Myocyte (in vitro differentiated cells): ENCODE results near the gene CCDC12. TPM values are rescaled to one million over a fixed set of nuclear protein-coding genes. Genes with fewer than 3 reads are reported as not detected.

Experiments used
- DNase-seq: peaks from one replicate; pipeline ENCODE4 v3.0.0-alpha.2; 2012; ENCODE audit warnings: low read depth
- total RNA-seq: library from RNA; depleted of rRNA; stranded (reverse); fragments of >200 nt; gene quantifications from 2 replicates; pipeline ENCODE4 v1.2.3, GENCODE V29; 2014

Gene CCDC12
- total RNA-seq, 1 donor from 2014 or later = 22.6 TPM

DNA sequence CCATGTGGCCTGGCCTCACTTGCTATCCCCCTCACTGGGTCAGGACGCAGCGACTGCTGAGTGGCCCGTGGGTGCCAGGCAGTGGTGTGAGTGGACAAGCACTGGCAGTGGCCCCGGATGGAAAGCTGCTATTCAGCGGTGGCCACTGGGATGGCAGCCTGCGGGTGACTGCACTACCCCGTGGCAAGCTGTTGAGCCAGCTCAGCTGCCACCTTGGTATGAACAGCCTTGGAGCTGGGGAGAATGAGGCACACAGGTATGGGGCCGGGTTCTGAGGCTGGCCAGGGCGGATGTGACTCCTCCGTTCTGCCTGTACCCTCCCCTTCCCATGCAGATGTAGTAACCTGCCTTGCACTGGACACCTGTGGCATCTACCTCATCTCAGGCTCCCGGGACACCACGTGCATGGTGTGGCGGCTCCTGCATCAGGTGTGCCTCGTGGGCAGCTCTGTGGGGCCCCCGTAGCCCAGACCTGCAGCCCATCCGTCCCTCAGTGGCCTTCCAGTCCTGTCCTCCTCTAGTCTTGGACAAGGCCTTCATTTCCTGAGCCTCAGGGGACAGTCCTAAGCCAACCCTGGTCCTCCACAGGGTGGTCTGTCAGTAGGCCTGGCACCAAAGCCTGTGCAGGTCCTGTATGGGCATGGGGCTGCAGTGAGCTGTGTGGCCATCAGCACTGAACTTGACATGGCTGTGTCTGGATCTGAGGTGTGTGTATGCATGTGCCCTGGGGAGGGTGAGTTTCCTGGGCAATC, 31.1 kb upstream of the CCDC12 start:
- DNase-seq = no peak

GRCh38 chr3:47007001-47007400, 30.5 kb upstream of the CCDC12 start:
- DNase-seq = no peak

- DNase-seq = no peak
Measured at GRCh38 chr3:47006145-47006651, 29.7 kb upstream of the CCDC12 start.

GRCh38 chr3:47005212-47006144, 28.9 kb upstream of the CCDC12 start:
- no peak for DNase-seq

DNA sequence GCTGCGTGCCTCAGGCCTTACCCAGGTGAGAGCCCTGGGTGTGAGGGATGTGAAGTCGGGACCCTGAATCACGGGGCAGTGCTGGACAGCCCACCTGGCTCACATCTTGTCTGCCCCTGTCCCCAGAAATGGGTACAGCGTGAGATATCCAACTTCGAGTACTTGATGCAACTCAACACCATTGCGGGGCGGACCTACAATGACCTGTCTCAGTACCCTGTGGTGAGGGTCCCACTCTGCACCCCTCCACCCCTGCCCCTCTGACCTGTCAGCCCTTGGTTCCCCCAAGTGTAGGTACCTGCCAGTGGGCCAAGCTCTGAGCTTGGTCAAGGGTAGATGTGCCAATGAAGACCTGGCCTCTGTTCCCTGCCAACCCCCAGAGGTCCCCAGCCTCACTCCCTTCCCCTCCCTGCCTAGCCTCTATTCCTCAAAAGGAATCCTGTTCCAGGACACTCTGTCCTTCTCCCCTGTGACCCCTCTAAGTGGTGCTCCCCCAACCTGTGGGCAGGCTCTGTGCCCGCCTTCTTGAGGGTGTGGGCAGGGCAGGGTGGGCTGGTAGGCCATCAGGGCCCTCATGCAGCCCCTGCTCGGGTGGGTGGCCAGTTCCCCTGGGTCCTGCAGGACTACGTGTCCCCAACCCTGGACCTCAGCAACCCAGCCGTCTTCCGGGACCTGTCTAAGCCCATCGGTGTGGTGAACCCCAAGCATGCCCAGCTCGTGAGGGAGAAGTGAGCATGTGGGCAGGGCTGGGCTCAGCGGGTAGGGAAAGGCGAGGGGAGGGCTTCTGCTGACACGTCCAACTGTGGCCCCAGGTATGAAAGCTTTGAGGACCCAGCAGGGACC, 28.0 kb upstream of the CCDC12 start:
- no peak for DNase-seq

DNA sequence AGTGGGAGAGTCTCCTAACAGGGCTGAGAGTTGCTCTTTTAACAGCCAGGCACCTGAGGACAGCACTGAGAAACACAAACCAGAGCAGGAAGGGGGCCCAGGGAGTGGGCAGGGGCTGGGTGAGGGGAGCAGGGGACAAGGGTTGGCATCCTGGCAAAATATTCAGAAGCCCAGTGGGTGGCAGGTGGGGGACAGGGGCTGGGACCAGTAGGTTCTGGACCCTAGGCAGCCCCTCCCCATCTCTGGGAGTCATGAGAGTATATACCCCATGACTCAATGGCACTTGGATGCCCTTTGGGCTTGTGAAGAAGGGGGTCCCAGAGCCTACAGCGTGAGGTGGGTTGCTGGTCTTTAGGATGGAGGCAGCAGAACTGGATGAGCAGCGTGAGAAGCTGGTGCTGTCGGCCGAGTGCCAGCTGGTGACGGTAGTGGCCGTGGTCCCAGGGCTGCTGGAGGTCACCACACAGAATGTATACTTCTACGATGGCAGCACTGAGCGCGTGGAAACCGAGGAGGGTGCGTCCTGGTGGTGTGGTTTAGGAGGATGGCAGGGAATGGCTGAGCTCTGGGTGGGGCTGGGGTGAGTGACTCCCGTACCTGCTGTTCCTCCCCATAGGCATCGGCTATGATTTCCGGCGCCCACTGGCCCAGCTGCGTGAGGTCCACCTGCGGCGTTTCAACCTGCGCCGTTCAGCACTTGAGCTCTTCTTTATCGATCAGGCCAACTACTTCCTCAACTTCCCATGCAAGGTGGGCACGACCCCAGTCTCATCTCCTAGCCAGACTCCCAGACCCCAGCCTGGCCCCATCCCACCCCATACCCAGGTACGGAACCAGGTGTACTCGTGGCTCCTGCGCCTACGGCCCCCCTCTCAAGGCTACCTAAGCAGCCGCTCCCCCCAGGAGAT, 27.2 kb upstream of the CCDC12 start:
- DNase-seq = no peak

GRCh38 chr3:47003056-47003410, 26.5 kb upstream of the CCDC12 start:
- no peak for DNase-seq

DNA sequence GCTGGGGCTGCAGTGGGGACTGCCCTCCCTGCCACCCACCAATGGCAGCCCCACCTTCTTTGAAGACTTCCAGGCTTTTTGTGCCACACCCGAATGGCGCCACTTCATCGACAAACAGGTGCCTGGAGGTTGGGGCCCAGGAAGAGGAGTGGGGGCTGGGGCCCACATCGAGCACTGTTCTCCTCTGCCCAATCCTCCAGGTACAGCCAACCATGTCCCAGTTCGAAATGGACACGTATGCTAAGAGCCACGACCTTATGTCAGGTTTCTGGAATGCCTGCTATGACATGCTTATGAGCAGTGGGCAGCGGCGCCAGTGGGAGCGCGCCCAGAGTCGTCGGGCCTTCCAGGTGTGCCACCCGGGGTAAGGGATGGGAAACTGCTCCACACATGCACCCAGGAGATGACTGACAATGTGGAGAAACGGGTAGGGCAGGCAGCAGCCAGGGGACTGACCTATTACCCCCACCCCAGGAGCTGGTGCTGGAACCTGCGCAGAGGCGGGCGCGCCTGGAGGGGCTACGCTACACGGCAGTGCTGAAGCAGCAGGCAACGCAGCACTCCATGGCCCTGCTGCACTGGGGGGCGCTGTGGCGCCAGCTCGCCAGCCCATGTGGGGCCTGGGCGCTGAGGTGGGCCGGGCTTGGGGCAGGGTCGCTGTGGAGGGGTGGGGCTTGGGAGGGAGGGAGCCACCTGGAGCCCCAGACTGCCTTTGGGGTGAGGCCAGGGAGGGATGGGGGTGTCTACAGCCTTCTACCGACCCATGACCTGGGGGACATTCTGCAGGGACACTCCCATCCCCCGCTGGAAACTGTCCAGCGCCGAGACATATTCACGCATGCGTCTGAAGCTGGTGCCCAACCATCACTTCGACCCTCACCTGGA, 25.9 kb upstream of the CCDC12 start:
- DNase-seq = no peak

- no peak for DNase-seq
Measured at GRCh38 chr3:47001731-47002170, 25.2 kb upstream of the CCDC12 start.

DNA sequence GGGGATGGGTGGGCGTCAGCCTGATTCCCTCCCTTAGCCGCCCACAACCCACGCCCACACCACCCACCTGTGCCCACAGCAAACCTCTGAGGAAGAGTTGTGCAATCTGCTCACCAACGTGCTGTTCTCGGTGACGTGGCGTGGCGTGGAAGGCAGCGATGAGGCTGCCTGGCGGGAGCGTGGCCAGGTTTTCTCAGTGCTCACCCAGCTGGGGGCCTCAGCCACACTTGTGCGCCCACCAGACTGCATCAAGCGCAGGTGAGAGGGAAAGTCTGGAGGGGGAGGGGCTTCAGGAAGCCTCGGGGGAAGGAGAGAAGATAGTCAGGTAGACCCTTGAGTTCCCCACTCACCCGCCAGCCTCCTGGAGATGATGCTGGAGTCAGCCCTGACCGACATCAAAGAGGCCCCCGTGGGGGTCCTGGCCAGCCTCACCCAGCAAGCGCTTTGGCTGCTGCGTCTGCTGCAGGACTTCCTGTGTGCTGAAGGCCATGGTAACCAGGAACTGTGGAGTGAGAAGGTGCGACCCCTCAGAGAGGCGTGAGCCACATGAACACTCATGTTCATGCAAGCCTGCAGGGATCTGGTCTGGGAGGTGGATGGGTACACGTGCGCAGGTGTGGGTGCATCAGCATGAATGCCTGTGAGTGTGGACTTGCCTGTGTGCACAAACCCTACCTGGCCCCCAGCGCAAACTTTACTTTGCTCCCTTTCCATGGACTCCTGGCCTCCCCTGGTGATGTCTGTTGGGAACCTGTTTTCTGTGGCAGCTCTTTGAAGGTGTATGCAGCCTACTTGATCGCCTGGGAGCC, 24.6 kb upstream of the CCDC12 start:
- DNase-seq = no peak

DNA sequence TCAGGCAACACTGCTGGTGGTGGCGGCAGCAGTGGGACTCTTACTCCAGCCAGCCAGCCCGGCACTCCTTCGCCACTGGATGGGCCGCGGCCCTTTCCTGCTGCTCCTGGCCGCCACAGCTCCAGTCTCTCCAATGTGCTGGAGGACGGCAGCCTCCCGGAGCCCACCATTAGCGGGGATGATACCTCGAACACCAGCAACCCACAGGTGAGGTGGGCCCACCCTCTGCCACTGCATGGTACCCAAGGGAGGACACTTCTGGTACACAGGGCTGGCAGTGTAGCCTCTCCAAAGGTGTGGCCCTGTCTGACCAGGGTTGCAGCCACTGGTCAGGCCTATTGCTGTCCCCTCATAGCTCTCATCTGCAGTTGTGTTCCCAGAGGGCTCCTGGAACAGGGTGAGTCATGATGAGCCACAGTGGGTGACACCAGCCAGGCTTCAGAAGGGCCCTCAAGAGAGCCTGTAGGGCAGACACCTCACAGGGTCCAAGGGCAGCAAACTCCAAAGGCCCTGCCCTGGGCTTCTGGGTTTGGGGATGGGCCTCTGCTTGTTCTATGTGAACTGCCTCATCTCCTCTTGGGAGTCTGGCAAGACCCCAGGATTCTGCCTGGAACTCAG, 23.8 kb upstream of the CCDC12 start:
- peak; percentile 62 for DNase-seq

DNA sequence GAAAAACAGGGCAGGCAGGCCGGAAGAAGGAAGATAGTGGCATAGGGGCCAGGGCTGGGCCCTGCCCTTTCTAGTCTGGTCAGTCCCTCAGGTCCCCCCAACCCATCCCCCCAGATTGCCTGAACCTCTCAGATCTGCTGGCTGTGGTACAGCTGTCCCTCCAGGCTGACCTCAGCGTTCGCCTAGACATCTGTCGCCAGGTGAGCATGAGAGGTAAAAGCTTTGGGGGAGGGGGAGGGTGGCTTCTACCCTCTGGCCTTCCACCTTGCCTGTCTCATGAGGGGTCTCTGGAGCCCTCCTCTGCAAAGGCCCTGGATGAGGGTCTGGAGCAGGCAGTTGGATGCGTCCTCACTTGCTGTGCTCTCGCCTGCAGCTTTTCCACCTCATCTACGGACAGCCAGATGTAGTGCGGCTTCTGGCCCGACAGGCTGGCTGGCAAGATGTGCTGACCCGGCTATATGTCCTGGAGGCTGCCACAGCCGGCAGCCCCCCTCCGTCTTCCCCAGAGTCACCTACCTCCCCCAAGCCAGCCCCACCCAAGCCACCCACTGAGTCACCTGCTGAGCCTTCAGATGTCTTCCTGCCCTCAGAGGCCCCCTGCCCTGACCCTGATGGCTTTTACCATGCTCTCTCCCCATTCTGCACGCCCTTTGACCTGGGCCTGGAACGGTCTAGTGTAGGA, 23.1 kb upstream of the CCDC12 start:
- no peak for DNase-seq

DNA sequence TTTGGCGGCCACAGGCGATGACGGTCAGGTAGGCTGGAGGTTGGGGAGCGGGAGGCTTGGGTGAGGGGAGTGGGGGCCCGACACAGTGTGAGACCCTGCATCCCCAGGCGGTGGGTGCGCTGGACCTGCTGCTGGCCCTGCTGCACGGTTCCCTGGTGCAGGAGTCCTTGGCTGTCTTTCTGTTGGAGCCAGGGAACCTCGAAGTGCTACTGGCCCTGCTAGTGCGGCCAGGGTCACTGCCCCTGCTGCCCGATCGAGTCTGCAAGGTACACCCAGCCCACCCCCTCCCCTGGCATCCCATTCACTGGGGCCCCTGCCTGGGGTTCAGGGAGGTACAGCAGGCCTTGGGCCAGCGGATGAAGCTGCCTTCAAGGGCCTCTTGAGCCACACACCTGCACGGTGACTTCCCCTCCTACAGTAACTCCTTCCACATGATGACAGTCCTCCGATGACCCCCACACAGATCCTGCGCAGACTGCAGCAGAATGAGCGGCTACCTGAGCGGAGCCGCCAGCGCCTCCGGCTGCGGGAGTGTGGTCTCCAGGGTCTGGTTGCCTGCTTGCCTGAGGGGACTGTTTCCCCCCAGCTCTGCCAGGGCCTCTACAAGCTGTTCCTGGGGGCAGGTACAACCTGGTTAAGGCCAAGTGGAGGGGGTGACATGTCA, 22.4 kb upstream of the CCDC12 start:
- no peak for DNase-seq

DNA sequence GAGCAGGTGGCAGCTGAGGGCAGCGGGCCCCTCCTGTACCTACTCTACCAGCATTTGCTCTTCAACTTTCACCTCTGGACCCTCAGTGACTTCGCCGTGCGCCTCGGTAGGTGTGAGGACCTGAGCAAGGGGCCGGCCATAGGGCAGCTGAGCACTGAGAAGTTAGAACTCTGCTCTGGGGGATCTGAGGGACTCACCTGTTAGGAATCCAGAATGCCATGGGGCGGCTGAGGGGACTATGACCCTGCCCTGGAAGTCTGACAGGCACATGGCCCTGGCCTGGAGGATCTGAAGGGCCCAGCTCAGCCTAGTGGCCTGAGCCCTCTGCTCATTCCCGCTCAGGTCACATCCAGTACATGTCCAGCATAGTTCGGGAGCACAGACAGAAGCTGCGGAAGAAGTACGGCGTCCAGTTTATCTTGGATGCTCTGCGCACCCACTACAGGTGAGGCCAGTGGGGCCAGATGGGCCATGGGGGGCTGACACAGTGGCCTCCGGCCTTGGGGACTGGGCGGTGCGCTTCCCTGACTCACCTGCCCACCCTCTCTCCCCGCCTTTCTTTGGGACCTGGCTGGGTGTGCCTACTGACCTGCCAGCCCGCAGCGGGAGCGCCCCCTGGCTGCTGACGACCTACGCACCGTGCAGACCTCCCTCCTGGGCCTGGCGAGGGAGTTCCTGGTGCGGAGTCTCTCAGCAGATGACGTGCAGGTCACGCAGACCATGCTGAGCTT, 21.7 kb upstream of the CCDC12 start:
- DNase-seq = no peak

- no peak for DNase-seq
Measured at GRCh38 chr3:46997453-46998091, 21.0 kb upstream of the CCDC12 start.
